Measurements from ENCODE around the gene MEOX2. TPM values are rescaled to one million over a fixed set of nuclear protein-coding genes. Genes with fewer than 3 reads are reported as not detected.

The MEOX2 gene
- total RNA-seq, 1 donor from 2014 or later, result 1.7 TPM

GRCh38 chr7:15662451-15662850 is 24.0 kb downstream of the MEOX2 start:
- Histone ChIP-seq H3K27ac (no peak overlapping the region), H3K27me3 (no peaks in the 10 kb centered on the region), H3K4me3 (no peak overlapping the region), H3K36me3 (no peaks in the 10 kb centered on the region), H3K4me1 (no peaks in the 10 kb centered on the region), H3K9me3 (no peaks in the 10 kb centered on the region)
- intact Hi-C loops (cut with DNase I), result no loop called here
- DNase-seq (ENCODE audit: extremely low spot score in 2 of 2), result no peak
- no peak for TF ChIP-seq POLR2A (IDR thresholded peaks at IDR 0.05)
- TF ChIP-seq POLR2AphosphoS5 (IDR thresholded peaks at IDR 0.05; ENCODE audit: insufficient read depth in 1 of 2, low read depth in 1 of 2), result no peak
- no peak for TF ChIP-seq CTCF (IDR thresholded peaks at IDR 0.05)

GRCh38 chr7:15658247-15658646 is 28.2 kb downstream of the MEOX2 start:
- DNase-seq (ENCODE audit: extremely low spot score in 2 of 2), result no peak
- no peak for TF ChIP-seq CTCF (IDR thresholded peaks at IDR 0.05)
- TF ChIP-seq POLR2A (IDR thresholded peaks at IDR 0.05), result no peak
- no peak for TF ChIP-seq POLR2AphosphoS5 (IDR thresholded peaks at IDR 0.05; ENCODE audit: insufficient read depth in 1 of 2, low read depth in 1 of 2)
- no peak overlapping the region for H3K27ac ChIP-seq

GRCh38 chr7:15652776-15653290 is 33.6 kb downstream of the MEOX2 start:
- Histone ChIP-seq H3K9me3 (no peaks in the 10 kb centered on the region), H3K4me1 (no peaks in the 10 kb centered on the region), H3K36me3 (no peaks in the 10 kb centered on the region), H3K4me3 (no peak overlapping the region), H3K27ac (no peak overlapping the region), H3K27me3 (no peaks in the 10 kb centered on the region)
- TF ChIP-seq POLR2AphosphoS5 (IDR thresholded peaks at IDR 0.05; ENCODE audit: insufficient read depth in 1 of 2, low read depth in 1 of 2) (no peak), POLR2A (IDR thresholded peaks at IDR 0.05) (no peak), CTCF (IDR thresholded peaks at IDR 0.05) (no peak)
- DNase-seq (ENCODE audit: extremely low spot score in 2 of 2), result no peak
- intact Hi-C loops (cut with DNase I), result no loop called here

More at GRCh38 chr7:15658247-15658646, 28.2 kb downstream of the MEOX2 start:
- Histone ChIP-seq H3K36me3 (no peaks in the 10 kb centered on the region), H3K27me3 (no peaks in the 10 kb centered on the region), H3K4me3 (no peak overlapping the region), H3K9me3 (no peaks in the 10 kb centered on the region), H3K4me1 (no peaks in the 10 kb centered on the region)
- intact Hi-C loops (cut with DNase I), result no loop called here

- intact Hi-C loops (cut with DNase I), result no loop called here
- no peak for TF ChIP-seq POLR2A (IDR thresholded peaks at IDR 0.05)
- Histone ChIP-seq H3K4me1 (no peaks in the 10 kb centered on the region), H3K27ac (no peak overlapping the region), H3K27me3 (no peaks in the 10 kb centered on the region), H3K9me3 (no peaks in the 10 kb centered on the region), H3K4me3 (no peak overlapping the region), H3K36me3 (no peaks in the 10 kb centered on the region)
- DNase-seq (ENCODE audit: extremely low spot score in 2 of 2), result no peak
Observed at GRCh38 chr7:15651693-15652092, 34.8 kb downstream of the MEOX2 start.

- TF ChIP-seq POLR2A (IDR thresholded peaks at IDR 0.05) (no peak), POLR2AphosphoS5 (IDR thresholded peaks at IDR 0.05; ENCODE audit: insufficient read depth in 1 of 2, low read depth in 1 of 2) (no peak), CTCF (IDR thresholded peaks at IDR 0.05) (no peak)
- no peak for DNase-seq (ENCODE audit: extremely low spot score in 2 of 2)
- Histone ChIP-seq H3K36me3 (no peaks in the 10 kb centered on the region), H3K4me1 (no peaks in the 10 kb centered on the region), H3K27me3 (no peaks in the 10 kb centered on the region), H3K27ac (no peak overlapping the region), H3K4me3 (no peak overlapping the region), H3K9me3 (no peaks in the 10 kb centered on the region)
- intact Hi-C loops (cut with DNase I), result no loop called here
Observed at GRCh38 chr7:15650787-15651186, 35.7 kb downstream of the MEOX2 start.

Data from vagina (tissue), 2 donors.